Calu3 (cell line): ENCODE results near the gene ATP5PO. TPM values are rescaled to one million over a fixed set of nuclear protein-coding genes. Genes with fewer than 3 reads are reported as not detected.
A peak's percentile ranks its signal among the peaks of the same experiment; 100 is the strongest.

Experiments used
- BruUV-seq: library from RNA; stranded (reverse); fragments of 400-500 nt; replicated peaks from 2 replicates; lab custom pipeline; 2021; lab: Mats Ljungman, UMichigan
- CTCF ChIA-PET: fragments of 300-600 bp; sonication (Branson Sonifier 250); formaldehyde crosslinking; loops from one replicate; lab custom pipeline; 2022; ENCODE audit warnings: antibody characterized with exemption; lab: Charles Lee
- DNase-seq: peaks from one replicate; pipeline ENCODE4 v3.0.0; 2022
- H3K27ac Mint-ChIP-seq: one replicate; pipeline ENCODE4 v1.8.0; 2022; ENCODE audit warnings: mixed read lengths; ENCODE audit not compliant: unreplicated experiment
- H3K27me3 Mint-ChIP-seq: one replicate; pipeline ENCODE4 v1.8.0; 2022; ENCODE audit warnings: mixed read lengths; ENCODE audit not compliant: unreplicated experiment
- H3K36me3 Mint-ChIP-seq: one replicate; pipeline ENCODE4 v1.8.0; 2022; ENCODE audit warnings: mild to moderate bottlenecking, moderate library complexity, mixed read lengths; ENCODE audit not compliant: insufficient read depth, unreplicated experiment
- H3K4me1 Mint-ChIP-seq: one replicate; pipeline ENCODE4 v1.8.0; 2022; ENCODE audit warnings: mild to moderate bottlenecking, low read depth, mixed read lengths; ENCODE audit not compliant: unreplicated experiment
- H3K4me3 Mint-ChIP-seq: one replicate; pipeline ENCODE4 v1.8.0; 2022; ENCODE audit warnings: mild to moderate bottlenecking, low read depth, moderate library complexity, mixed read lengths; ENCODE audit not compliant: unreplicated experiment
- H3K9me3 Mint-ChIP-seq: one replicate; pipeline ENCODE4 v1.8.0; 2022; ENCODE audit warnings: low read depth, mixed read lengths; ENCODE audit not compliant: unreplicated experiment
- intact Hi-C: fragments of 100-400 bp; cut with micrococcal nuclease; formaldehyde crosslinking; loops from one replicate; pipeline ENCODE4 v1.10.0; 2022; ENCODE audit not compliant: unreplicated experiment
- total RNA-seq: library from RNA; stranded (reverse); gene quantifications from 2 replicates; pipeline ENCODE4 v1.2.3, GENCODE V29; 2022
- TF ChIP-seq, protein P1 (sequence below): fragments of 200-600 bp; IDR thresholded peaks from one replicate; pipeline ENCODE4 v1.8.0; 2022; ENCODE audit warnings: antibody characterized with exemption; ENCODE audit not compliant: unreplicated experiment

Gene ATP5PO
- total RNA-seq, 1 experiment from 2014 or later: 125 TPM

DNA sequence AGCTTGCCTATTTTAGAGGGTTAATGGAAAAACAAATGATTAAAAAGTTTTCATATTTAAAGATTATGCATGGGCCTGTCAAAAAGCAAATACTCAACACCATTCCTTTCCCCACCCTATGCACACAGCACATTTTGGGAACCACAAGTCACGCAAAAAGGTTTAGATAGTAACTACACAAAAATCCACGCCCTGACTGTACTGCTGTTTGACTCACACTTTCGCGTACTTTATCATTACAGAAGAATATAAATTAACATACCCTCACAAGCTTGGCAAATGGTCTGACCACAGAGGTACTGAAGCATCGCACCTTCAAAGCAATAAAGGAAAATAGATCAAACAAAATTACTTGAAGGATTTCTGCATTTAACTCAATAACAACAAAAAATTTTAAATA lies 1.4 kb downstream of the ATP5PO start:
- Mint-ChIP-seq H3K9me3 (no peaks in the 10 kb centered on the region), H3K4me3 (peak overlapping the region; percentile 94), H3K27me3 (no peaks in the 10 kb centered on the region), H3K27ac (no peak overlapping the region), H3K36me3 (peaks cover 27% of the 10 kb centered on the region), H3K4me1 (peaks cover 8% of the 10 kb centered on the region)
- no peak for DNase-seq
- intact Hi-C loops: no loop called here
- TF ChIP-seq, protein P1, sequence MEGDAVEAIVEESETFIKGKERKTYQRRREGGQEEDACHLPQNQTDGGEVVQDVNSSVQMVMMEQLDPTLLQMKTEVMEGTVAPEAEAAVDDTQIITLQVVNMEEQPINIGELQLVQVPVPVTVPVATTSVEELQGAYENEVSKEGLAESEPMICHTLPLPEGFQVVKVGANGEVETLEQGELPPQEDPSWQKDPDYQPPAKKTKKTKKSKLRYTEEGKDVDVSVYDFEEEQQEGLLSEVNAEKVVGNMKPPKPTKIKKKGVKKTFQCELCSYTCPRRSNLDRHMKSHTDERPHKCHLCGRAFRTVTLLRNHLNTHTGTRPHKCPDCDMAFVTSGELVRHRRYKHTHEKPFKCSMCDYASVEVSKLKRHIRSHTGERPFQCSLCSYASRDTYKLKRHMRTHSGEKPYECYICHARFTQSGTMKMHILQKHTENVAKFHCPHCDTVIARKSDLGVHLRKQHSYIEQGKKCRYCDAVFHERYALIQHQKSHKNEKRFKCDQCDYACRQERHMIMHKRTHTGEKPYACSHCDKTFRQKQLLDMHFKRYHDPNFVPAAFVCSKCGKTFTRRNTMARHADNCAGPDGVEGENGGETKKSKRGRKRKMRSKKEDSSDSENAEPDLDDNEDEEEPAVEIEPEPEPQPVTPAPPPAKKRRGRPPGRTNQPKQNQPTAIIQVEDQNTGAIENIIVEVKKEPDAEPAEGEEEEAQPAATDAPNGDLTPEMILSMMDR: no peak
- CTCF ChIA-PET: no interaction called here
- no TSS peak for BruUV-seq

DNA sequence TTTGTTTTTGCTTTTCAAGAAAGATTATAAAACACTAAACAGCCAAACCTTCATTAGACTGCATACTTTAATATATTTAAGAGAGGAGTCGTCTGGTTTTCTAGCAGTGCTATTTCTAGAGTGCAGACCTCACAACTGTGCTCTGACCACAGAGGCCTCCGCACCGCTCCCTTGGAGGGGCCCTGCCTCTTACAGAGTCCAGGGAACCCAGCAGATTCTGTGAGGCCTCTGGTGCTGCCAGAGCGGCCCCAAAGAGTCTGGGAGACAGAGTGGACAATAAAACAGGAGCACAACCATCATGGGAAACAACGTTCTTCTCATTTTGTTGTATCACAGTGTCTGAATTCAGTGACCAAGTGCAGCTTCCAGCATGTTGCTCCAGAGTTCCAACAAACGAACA lies 5.8 kb downstream of the ATP5PO start:
- H3K36me3 Mint-ChIP-seq: peaks cover 10% of the 10 kb centered on the region
- CTCF ChIA-PET: no interaction called here
- H3K4me1 Mint-ChIP-seq: no peaks in the 10 kb centered on the region
- no peak for DNase-seq
- H3K9me3 Mint-ChIP-seq: no peaks in the 10 kb centered on the region
- TF ChIP-seq, protein P1: no peak
- intact Hi-C loops: no loop called here
- BruUV-seq: no TSS peak
- H3K4me3 Mint-ChIP-seq: no peak overlapping the region
- no peak overlapping the region for H3K27ac Mint-ChIP-seq
- no peaks in the 10 kb centered on the region for H3K27me3 Mint-ChIP-seq

DNA sequence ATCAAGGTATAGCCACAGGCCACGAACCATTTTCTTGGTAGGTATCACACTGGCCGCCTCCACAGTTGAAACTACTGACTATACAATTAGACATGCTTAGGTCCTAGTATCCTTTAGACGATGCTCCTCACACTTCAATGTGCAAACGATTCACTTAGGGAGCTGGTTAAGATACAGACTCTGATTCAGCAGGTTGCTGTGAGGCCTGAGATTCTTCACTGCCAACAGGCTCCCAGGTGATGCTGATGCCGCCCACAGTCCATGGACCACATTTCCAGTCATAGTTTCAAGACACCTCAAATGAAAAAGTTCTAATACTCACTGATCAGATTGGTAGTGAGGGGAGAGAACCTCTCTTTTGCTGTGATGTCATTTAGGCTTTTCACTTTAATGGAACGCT lies 6.8 kb downstream of the ATP5PO start:
- TF ChIP-seq, protein P1: no peak
- H3K27me3 Mint-ChIP-seq: no peaks in the 10 kb centered on the region
- H3K4me3 Mint-ChIP-seq: no peak overlapping the region
- no TSS peak for BruUV-seq
- intact Hi-C loops: no loop called here
- CTCF ChIA-PET: no interaction called here
- DNase-seq: no peak
- no peaks in the 10 kb centered on the region for H3K4me1 Mint-ChIP-seq
- H3K9me3 Mint-ChIP-seq: no peaks in the 10 kb centered on the region
- peaks cover 8% of the 10 kb centered on the region for H3K36me3 Mint-ChIP-seq
- H3K27ac Mint-ChIP-seq: no peak overlapping the region

DNA sequence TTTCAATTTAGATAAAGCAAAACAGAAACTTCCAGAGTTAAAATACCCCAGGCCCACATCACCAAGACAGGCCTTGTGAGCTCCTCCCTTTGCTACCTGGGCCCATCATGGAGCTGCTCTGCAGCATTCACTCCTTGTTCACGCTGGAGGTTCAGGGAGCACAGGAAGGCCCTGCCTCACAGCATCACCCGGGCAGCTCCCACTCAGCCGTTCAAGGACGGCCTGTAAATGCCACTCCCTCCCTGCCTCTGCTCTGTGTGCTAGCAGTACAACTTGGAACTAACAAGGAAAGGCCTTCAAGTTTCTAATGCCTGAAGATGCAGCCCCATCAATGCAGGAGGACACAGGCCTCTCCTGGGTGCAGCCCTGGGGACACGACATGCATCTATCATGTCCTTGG lies 11.6 kb downstream of the ATP5PO start:
- no peak overlapping the region for H3K4me3 Mint-ChIP-seq
- CTCF ChIA-PET: no interaction called here
- BruUV-seq: no TSS peak
- no peak overlapping the region for H3K27ac Mint-ChIP-seq
- H3K4me1 Mint-ChIP-seq: no peaks in the 10 kb centered on the region
- TF ChIP-seq, protein P1: no peak
- H3K9me3 Mint-ChIP-seq: no peaks in the 10 kb centered on the region
- no peaks in the 10 kb centered on the region for H3K27me3 Mint-ChIP-seq
- H3K36me3 Mint-ChIP-seq: peaks cover 4% of the 10 kb centered on the region
- intact Hi-C loops: no loop called here
- DNase-seq: no peak
